Activated naive CD4-positive, alpha-beta T cell treated with anti-CD3 and anti-CD28 coated beads, Interleukin-2, amount 50 U/mL, for 72 hours (primary cell): Measurements from ENCODE around the gene IPCEF1. TPM values are rescaled to one million over a fixed set of nuclear protein-coding genes. Genes with fewer than 3 reads are reported as not detected.

Experiments
- ATAC-seq, 2 donors: fragments of 150-1000 bp; cut with Tn5 transposase; 2 replicates each; pipeline ENCODE4 v1.10.0; 2021; ENCODE audit warnings: mild to moderate bottlenecking in 2 of 2, moderate library complexity in 2 of 2
- DNase-seq, 2 donors: peaks; one replicate each; pipeline ENCODE4 v3.0.0; 2021 to 2022; ENCODE audit warnings: low spot score in 2 of 2
- H3K27ac Mint-ChIP-seq, 2 donors: one replicate each; pipeline ENCODE4 v1.8.0; 2022; ENCODE audit warnings: mild to moderate bottlenecking in 2 of 2, mixed read lengths in 2 of 2
- H3K36me3 Mint-ChIP-seq, 2 donors: one replicate each; pipeline ENCODE4 v1.8.0; 2022; ENCODE audit warnings: mixed read lengths in 2 of 2
- H3K9me3 Mint-ChIP-seq, 2 donors: one replicate each; pipeline ENCODE4 v1.8.0; 2022; ENCODE audit warnings: mixed read lengths in 2 of 2
- total RNA-seq, 2 donors: library from RNA; stranded (reverse); gene quantifications; one replicate each; pipeline ENCODE4 v1.2.3, GENCODE V29; 2022

Gene IPCEF1
- total RNA-seq, 2 donors from 2014 or later, result 8.8 to 19.1 TPM

DNA sequence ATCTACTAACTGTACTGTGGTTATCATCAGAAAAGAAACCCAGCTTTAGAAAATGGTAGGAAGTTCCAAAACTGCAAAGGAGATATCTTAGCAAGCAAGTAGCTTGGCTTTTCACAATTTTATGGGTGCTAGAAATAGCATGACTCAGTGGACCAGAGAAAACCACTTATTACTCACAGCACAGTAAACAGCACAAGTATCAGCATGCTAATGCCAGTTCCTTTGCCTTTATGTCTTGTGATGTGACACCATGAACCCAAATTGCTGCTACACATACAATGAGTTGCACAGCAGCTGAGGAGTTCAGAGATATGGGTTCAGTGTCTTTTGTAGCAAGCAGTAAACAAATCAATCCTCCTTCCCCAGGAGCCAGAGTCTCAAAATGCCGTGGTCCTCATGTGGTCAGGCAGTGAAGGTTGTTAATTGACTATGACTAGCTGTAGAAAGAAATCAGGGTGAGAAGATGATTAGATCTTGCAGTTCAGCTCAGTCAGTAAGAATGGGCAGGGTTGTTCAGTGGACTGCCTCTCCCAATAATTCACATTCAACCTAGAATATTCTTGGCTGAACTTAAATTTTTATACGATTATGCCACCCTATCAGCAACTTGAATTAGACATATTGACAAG is 244.3 kb downstream of the IPCEF1 start:
- Mint-ChIP-seq H3K27ac (no peak overlapping the region), H3K9me3 (no peaks in the 10 kb centered on the region), H3K36me3 (no peaks in the 10 kb centered on the region)
- ATAC-seq (peak in 1 of 2 donors; percentile 86), DNase-seq (no peak)

DNA sequence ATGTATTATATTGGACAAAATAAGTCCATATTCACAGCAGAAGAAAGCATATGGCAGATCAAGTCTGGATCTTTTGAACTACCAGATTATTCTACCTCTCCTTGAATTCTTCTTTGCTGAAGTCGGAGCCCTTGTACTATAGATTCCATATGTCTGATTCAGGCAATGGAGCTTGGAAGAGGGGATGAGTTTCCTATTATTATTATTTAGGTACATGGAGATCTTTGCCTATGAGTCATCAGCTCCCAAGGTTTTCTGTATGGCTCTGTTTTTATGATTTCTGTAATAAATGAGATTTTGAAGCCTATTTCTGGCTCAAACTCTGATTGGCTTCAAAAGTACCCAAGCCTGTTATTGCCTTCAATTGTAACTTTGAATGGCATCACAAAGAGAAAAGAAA is 245.6 kb downstream of the IPCEF1 start:
- ATAC-seq, result no peak
- Mint-ChIP-seq H3K27ac (no peak overlapping the region), H3K9me3 (no peaks in the 10 kb centered on the region), H3K36me3 (no peaks in the 10 kb centered on the region)
- no peak for DNase-seq

DNA sequence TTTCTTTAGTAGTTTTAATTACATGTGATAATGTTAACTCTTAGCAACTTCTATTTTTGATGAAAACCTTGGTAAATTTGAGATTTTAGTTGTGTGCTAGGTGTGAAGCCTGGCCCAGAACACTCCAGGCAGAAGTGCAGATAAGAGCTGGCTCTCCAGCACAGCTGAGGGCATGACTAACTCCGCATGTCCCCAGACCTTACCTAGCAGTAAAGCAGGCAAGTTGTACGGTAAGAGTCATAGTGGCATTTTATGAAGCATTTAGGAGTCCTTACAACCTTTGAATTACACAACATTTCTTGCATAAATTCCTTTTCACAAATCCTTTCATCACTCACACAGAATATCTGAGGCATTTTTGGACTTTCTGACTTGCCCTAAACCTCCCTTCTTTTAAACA is 250.4 kb downstream of the IPCEF1 start:
- Mint-ChIP-seq H3K36me3 (no peaks in the 10 kb centered on the region), H3K9me3 (no peaks in the 10 kb centered on the region), H3K27ac (no peak overlapping the region)
- DNase-seq, result no peak
- ATAC-seq, result no peak

Other genes starting within 250 kb of the IPCEF1 start
- gene CNKSR3, start 153.9 kb upstream of the IPCEF1 start, total RNA-seq, result under 1 TPM in 1 of 2 donors, not detected in 1; 0.78 TPM